ENCODE results near the gene CYP3A5. TPM values are rescaled to one million over a fixed set of nuclear protein-coding genes. Genes with fewer than 3 reads are reported as not detected.

CYP3A5 gene
- total and polyA plus RNA-seq, 2 of the 8 experiments (the other 6 are each of a cell fraction or from before 2014, with no cell fraction given), result 0.06 TPM; not detected in 1

DNA sequence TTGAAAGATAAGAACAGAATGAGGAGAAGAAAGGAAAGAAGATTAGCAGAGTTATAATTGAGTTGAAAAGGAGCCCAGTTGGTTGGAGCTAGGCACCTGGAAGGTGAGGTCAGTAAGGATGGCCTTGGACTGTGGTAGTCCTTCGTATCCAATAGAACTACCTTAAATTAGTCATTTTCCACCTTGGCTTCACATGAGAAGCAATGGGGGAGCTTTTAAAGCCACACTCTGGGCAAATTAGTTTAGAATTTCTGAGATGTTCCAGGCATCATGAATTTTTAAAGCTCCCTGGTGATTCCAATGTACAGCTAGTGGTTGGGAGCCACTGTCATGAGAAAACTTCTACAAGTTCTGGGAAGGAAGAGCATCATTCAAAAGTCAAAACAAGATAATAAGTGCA, 27.3 kb upstream of the CYP3A5 start:
- Histone ChIP-seq H3K18ac (ENCODE audit: extremely low read depth, low read length) (no peak overlapping the region), H4K20me1 (replicated peaks in 1 of 2; ENCODE audit: control insufficient read depth in 1 of 2, insufficient read depth in 2 of 2, low read length in 2 of 2) (no peaks in the 10 kb centered on the region), H2AK5ac (ENCODE audit: low read depth, low read length) (no peak overlapping the region), H2AFZ (ENCODE audit: low read length) (no peak overlapping the region), H3K23ac (ENCODE audit: insufficient read length) (no peak overlapping the region), H3K79me2 (ENCODE audit: control insufficient read depth in 1 of 2, insufficient read depth in 2 of 2, low read length in 2 of 2) (no peaks in the 10 kb centered on the region), H3K79me1 (ENCODE audit: low read depth, low read length) (no peaks in the 10 kb centered on the region), H2BK20ac (ENCODE audit: low read length) (no peak overlapping the region), H4K5ac (ENCODE audit: insufficient read length, low read depth, low read length) (no peak overlapping the region), H2BK120ac (replicated peaks; ENCODE audit: low read depth, low read length) (no peak overlapping the region), H3K4me2 (ENCODE audit: insufficient read depth in 1 of 2, low read depth in 2 of 2, low read length in 2 of 2) (no peak overlapping the region), H3K4me3 (ENCODE audit: extremely low read depth in 1 of 4, insufficient read depth in 2 of 4, low read depth in 3 of 4, low read length in 4 of 4) (no peak overlapping the region), H2BK12ac (ENCODE audit: low read depth, low read length) (no peak overlapping the region), H3K4ac (replicated peaks; ENCODE audit: insufficient read length, low read depth, low read length) (no peak overlapping the region), H3K56ac (replicated peaks; ENCODE audit: insufficient read length, low read depth, low read length) (no peak overlapping the region), H4K91ac (replicated peaks; ENCODE audit: insufficient read length, low read length) (no peak overlapping the region), H3K36me3 (ENCODE audit: control insufficient read depth in 2 of 4, insufficient read depth in 4 of 4, low read length in 3 of 4) (no peaks in the 10 kb centered on the region), H3K27ac (ENCODE audit: low read depth, low read length) (no peak overlapping the region), H2BK15ac (ENCODE audit: low read length) (no peak overlapping the region), H3K4me1 (replicated peaks in 1 of 4; ENCODE audit: control insufficient read depth in 3 of 4, insufficient read depth in 4 of 4, low read length in 3 of 4) (no peaks in the 10 kb centered on the region), H3K14ac (ENCODE audit: insufficient read length) (no peak overlapping the region), H3K9ac (replicated peaks in 1 of 4; ENCODE audit: extremely low read depth in 1 of 4, low read depth in 3 of 4, low read length in 3 of 4) (no peak overlapping the region), H4K8ac (ENCODE audit: extremely low read depth, insufficient read depth, low read length) (no peak overlapping the region), H3K23me2 (ENCODE audit: low read depth, low read length) (no peaks in the 10 kb centered on the region), H3K9me3 (ENCODE audit: insufficient read depth in 2 of 2, low read depth in 1 of 2, low read length in 1 of 2) (peaks cover 15 to 28% of the 10 kb centered on the region in 2 experiments; a peak in 3 of 4 replicates), H3K27me3 (replicated peaks in 1 of 4; ENCODE audit: control insufficient read depth in 3 of 4, extremely low read depth in 1 of 4, insufficient read depth in 3 of 4, low read length in 3 of 4) (no peaks in the 10 kb centered on the region), H2BK5ac (ENCODE audit: low read depth, low read length) (no peak overlapping the region)
- CTCF ChIA-PET (ENCODE audit: partially characterized antibody), result no interaction called here
- POLR2A ChIA-PET (ENCODE audit: partially characterized antibody), result no interaction called here
- no peak for DNase-seq (ENCODE audit: low read depth in 1 of 2, low spot score in 2 of 2)
- WGBS, 2 experiments (ENCODE audit: extremely low coverage in 1 of 2, insufficient coverage in 1 of 2, insufficient read length in 1 of 2, insufficient replicate concordance in 2 of 2, low coverage in 1 of 2, low lambda C conversion rate in 2 of 2, missing lambda C conversion rate in 1 of 2), result 71% methylated on average over 1 of the region's 1 CpG; no CpG with 5 or more reads in 1 of the 2 experiments
- no peak for FAIRE-seq
- TF ChIP-seq EP300 (IDR thresholded peaks at IDR 0.05; ENCODE audit: borderline replicate concordance in 1 of 2, low read depth in 2 of 2, low read length in 2 of 2) (no peak), RAD21 (IDR thresholded peaks at IDR 0.05 in 1 of 2, conservative IDR thresholded peaks at IDR 0.05 in 1 of 2; ENCODE audit: low read depth in 2 of 2, low read length in 2 of 2) (no peak), TEAD4 (IDR thresholded peaks at IDR 0.05; ENCODE audit: low read depth, low read length) (no peak), EGR1 (IDR thresholded peaks at IDR 0.05; ENCODE audit: borderline replicate concordance, low read depth, low read length) (no peak), BCL11A (IDR thresholded peaks at IDR 0.05; ENCODE audit: low read depth in 2 of 2, low read length in 2 of 2) (no peak), SIX5 (IDR thresholded peaks at IDR 0.05; ENCODE audit: low read depth, low read length) (no peak), HDAC6 (IDR thresholded peaks at IDR 0.05; ENCODE audit: low read depth, low read length) (no peak), SP1 (IDR thresholded peaks at IDR 0.05; ENCODE audit: low read depth, low read length) (no peak), BACH1 (IDR thresholded peaks at IDR 0.05; ENCODE audit: low read length) (no peak), ASH2L (IDR thresholded peaks at IDR 0.05; ENCODE audit: low read length) (no peak), FOSL1 (IDR thresholded peaks at IDR 0.05; ENCODE audit: insufficient read depth, low read depth, low read length) (no peak), YY1 (IDR thresholded peaks at IDR 0.05; ENCODE audit: low read depth, low read length) (no peak), CHD1 (IDR thresholded peaks at IDR 0.05; ENCODE audit: low read depth, low read length) (no peak)
- TF ChIP-seq, protein P1, sequence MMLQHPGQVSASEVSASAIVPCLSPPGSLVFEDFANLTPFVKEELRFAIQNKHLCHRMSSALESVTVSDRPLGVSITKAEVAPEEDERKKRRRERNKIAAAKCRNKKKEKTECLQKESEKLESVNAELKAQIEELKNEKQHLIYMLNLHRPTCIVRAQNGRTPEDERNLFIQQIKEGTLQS (IDR thresholded peaks at IDR 0.05; ENCODE audit: insufficient read depth, low read depth, low read length), result no peak

All from H1 (cell line).